HG03439 (cell line): ENCODE data around the gene LAD1.

ENCODE experiments used
- ATAC-seq: cut with Tn5 transposase; IDR thresholded peaks from one replicate; pipeline ENCODE4 v1.9.1; 2021; ENCODE audit warnings: mild to moderate bottlenecking, moderate library complexity; ENCODE audit not compliant: unreplicated experiment

The LAD1 gene

DNA sequence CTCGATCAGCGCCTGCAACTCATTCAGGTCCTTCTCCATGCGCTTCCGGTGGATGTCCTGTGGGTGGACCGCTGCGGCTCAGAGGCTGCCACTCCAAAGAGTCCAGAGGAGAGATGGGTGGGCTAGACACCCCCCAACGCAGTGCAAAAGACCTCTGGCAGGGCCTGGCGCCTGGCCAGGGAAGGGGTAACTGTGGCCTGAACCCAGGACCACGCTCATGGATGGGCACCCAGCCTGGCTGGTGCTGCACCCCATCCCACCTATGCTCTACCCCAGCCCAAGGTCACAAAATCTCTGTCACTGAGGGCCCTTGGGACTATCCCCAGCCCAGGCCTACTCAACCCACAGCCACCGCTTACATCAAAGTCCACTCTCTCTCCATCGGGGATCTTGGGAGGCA, 33.9 kb downstream of the LAD1 start:
- no peak for ATAC-seq

DNA sequence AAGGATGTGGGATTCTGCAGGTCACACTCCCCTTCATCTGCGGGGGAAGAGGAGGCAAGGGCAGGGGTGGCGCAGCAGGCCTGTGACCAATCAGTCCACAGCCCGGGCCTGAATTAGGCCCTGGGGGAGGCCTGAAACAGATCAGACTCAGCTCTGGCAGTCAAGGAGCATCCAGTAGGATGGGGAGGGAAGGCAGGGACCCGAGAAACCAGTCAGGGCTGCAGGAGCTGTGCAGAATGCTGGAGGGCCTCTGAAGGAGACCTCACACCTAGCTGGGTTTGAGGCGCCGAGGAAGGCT, 34.4 kb downstream of the LAD1 start:
- ATAC-seq = no peak

DNA sequence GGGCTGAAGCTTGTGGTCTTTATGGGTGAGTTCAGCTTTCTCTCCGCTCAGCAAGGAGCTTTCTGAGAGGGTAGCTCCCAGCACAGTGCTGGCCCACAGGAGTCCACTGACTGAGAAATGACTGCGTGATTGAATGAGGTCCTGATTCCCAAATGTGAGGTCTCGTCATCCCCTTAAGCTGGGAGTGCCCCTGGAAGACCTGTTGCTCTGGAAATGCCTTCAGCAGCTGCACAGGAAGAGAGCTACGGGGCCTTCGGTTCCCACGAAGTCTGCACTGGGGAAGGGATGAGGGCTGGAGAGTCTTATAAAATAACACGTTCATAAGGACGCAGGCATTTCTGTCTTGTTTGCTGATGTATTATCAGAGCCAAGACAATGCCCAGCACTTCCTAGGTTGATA, 35.7 kb downstream of the LAD1 start:
- no peak for ATAC-seq

DNA sequence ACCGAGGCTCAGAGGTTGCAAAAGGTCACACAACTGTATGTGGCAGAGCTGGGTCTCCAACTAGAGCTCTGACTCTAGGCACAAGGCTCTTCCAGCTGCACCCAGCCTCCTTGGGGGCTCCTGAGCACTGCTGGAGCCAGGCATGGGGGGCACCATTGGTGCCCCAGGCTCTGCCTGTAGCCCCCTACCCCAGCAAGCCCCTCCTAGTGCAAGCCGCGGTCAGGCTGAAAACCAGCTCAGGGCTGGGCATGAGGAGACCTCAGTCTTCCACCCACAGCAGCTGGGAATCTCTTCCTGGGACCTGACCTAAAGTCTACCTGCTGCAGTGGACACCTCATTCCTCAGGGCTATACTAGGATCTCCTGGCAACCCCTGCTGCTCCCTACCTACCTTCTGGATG, 36.2 kb downstream of the LAD1 start:
- no peak for ATAC-seq

DNA sequence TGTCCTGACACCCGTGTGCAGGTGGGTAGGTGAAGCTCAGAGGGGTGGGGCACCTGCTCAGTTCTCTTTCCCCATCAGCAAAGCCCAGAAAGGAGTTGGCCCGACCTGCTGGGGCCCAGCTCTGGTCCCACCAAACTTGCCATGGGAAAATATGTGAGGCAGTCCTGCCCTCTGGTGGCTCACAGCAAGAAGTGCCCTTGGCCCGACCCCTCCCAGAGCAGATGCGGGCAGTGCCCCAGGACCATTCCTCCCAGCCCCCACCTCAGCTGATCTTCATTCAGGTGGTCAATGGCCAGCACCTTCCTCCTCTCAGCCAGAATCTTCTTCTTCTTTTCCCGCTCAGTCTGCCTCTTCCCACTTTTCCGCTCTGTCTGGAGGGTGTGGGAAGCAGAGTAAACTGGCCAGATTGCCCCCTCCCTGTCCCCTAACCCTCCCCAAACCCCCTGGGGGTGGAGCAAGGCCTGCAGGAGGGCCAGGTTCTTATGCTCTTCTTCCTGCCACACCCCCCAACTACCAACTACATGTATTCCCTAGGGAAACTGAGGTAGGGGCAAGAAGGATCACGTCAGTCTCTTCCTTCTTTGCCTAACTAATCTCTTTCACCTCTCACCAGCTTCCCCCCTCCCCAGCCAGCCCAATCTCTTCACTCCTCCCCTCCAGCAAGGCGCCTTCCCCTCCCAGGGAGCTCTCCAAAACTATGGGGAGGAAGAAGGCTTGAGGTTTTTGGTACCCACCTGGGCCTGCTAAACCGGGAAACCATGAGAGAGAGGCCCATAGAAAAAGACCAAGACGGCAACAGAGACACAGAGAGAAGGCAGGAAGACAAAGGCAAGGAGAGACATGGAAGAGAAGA, 37.2 kb downstream of the LAD1 start:
- no peak for ATAC-seq

DNA sequence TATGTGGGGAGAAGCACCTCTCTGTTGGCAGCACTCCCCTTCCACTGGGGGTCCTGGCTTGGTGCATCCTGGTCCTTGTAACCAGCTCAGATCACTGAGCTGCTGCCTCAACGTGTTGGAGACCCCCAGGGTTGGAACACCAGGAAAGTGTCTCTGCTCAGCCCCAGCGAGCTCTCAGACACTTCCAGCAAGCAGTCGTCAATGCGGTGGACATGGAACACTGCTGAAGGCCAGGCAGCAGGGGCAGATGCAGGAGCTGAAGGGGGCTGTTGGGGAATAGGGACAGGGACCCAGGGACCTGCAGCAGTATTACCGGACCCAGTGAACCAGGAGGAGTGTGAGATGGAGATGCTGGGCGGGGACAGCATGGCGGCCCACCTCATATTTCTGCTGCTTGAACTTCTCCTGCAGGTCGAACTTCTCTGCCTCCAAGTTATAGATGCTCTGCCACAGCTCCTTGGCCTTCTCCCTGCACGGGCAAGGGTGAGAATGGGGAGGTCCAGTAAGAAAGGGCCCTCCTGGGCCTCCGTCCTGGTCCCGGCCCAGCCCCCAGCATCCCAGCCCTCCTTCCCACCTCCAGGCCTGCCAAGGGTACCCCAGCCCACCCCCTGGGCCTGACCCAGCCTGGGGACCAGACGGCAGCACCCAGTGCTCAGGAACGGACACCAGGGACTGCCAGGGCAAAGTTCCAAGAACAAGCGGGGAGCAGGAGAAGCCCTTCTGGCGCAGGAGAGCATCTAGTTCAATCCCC, 38.0 kb downstream of the LAD1 start:
- no peak for ATAC-seq

DNA sequence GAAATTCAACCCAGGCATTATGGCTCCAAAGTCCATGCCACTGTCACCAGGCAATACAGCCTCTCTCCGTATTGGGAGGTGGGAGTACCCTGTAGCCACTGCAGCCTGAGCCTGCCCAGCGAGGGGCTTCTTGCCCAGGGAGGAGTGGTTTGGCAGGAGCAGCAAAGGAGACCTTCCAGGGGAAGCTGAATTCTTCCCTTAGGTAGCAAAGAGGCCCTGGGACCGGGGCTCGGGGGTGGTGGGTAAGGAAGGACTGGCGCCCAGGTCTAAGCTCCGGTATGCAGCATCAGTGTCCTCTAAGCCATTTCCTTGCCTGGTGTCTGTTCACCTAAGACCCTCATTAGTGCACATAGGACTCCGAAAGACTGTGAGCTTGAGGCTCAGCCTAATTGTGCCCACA, 38.6 kb downstream of the LAD1 start:
- ATAC-seq = no peak

DNA sequence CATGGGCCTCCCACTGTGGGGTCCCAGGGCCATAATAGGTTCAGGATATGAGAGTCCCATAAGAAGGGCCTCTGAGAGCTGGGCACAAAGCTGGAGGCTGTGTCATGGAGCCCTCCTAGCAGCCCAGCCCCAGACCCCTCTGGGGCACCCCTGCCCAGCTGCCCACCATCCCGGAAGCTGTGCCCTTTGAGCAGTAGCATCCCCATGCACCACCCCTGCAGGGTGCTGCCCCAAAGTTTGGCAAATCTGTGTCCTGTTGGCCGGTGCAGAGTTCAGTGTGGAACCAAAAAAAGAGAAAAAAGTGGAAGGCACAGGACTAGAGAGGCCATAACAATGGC, 39.3 kb downstream of the LAD1 start:
- ATAC-seq = no peak

DNA sequence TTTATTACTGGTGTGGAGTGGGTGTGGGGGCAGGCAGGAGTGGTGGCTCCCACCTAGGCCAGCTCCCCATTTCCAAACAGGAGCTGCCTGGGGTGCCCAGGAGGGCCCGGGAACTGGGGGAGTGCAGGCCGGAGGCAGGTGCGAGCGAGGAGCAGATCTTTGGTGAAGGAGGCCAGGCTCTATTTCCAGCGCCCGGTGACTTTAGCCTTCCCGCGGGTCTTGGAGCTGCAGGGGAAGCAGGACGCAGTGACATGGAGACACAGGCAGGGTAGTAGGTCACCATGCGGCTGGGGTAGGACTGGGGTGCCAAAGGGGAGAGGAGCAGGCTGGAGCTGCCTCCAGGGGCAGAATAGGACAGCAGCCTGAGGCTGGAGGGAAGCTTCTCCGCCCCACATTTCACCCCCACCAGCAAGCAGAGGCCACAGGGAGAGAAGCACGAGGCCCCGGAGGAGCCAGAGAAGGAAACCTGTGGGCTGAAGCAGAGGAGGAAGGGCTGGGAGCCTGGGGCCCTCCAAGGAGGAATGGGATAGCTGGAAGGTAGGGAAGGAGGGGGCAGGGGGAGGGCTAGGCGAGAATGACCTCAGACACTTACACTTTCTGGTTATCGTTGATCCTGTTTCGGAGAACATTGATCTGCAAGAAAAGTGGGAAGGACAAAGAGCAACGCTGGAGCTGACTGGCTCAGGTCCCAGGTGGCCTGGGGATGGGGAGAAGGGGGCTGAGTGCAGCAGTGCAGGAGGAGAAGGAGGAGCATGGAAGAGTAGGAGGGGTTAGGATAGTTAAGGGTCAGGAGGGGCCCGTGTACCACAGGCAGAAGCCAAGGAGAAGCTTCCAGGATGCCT, 39.9 kb downstream of the LAD1 start:
- no peak for ATAC-seq

DNA sequence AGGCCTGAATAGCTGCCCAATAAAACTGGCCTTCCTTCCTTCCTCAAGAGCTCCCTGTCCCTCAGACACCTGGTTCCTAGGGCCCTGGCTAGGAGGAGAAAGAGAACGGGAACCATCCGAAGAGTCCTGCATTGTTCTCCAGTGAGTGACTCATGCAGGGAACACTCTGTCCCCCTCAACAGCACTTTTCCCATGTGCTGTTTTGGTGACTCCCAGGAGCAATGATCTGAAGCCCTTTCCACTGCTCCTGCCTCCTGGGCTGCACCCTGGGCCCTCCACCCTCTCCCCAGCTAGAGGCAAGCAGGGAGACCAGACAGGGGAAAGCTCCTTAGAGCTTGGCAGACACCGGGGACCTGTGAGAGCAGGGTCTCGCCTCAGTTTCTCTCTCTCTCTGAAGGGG, 40.5 kb downstream of the LAD1 start:
- no peak for ATAC-seq

DNA sequence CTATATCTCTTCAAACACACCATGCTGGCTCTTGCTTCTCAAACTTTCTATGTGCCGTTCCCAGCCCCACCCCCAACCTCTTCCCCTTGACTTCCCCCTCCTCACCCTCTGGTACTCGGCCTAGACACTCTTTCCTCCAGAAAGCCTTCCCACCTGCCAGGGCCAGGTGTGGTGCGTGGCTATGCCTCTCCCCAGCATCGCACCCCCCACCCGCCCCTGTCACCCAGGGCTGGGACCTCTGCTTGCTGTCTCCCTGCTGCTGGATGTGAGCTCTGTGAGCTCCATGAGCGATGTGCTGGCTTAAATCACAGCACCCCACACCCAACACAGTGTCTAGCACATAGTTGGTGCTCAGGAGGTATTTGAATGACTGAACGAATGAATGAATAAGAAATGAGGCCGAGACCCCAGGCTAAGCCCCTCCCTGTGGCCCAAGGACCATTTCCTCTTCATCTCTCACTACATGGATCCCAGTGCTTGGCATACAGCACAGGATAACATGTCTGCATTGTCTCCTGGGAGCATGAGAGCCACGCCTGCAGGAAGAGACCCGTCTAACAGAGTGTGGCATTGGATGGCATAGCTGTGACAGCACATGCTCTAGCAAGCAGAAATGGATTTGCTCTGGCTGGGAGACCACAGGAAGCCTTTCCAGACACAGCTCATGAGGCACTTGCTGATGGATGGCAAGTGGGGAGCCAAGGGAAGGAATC, 41.3 kb downstream of the LAD1 start:
- no peak for ATAC-seq

DNA sequence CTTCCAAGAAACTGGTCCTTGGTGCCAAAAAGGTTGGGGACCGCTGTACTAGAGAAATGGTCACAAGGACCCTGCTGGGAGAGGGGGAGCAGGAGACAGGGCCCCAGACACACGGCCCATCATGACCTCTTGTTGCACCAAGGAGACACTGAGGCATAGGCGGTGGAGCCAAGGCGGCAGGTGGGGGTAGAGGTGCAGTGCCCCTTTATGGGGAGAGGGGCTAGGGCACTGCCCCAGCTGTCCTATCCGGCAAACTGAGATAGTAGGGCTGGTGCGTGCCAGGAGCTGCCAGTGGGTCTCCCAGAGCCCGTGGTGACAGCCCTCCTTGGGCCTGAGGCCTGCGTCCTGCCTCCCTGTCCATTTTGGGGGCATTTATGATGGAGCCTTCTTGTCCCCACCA, 41.9 kb downstream of the LAD1 start:
- ATAC-seq = no peak

DNA sequence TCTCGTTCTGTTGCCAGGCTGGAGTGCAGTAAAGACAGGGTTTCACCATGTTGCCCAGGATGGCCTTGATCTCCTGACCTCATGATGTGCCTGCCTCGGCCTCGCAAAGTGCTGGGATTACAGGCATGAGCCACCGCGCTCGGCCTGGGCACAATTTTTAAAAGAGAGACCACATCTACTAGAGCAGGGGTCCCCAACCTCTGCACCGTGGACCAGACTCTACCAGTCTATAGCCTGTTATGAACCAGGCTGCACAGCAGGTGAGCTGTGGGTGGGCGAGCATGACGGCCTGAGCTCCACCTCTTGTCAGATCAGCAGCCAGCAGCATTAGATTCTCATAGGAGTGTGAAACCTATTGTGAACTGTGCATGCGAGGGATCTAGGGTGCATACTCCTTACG, 42.4 kb downstream of the LAD1 start:
- no peak for ATAC-seq

DNA sequence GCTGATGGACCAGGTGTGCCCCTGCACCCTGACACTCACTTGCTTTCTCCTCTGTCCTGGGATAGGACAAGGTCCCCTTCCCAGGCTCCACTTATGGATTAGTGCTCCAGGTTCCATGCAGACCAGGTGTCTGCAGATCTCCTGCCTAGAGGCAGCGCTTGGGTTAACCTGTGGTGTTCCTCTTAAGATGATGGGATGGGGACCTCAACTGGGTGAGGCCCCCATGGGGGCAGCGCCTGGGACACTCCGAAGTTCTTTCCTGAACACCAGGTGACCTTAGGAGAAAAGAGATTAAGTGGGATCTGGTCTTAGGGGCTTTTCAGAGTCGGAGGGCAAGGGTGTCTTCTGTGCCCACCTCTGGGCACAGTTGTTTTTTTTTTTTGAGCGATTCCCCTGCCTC, 42.9 kb downstream of the LAD1 start:
- no peak for ATAC-seq

DNA sequence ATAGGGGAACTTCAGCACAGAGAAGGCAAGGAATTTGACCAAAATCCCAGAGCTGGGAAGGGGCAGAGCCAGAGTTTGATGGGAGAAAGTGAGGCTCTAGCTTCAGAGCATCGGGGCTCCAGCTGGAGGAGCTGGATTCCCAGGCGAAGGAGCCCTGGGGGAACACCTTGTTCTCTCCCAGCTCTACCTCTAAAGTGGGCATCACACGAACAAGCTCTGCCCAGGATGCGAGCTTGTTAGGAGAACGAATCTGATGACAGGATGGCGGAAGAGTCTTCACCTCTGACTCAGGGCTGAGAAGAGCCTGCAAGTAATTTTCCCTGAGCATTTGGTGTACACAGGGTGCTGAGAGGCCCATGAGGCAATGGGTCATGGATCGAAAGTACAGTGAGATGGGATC, 43.7 kb downstream of the LAD1 start:
- ATAC-seq = no peak

DNA sequence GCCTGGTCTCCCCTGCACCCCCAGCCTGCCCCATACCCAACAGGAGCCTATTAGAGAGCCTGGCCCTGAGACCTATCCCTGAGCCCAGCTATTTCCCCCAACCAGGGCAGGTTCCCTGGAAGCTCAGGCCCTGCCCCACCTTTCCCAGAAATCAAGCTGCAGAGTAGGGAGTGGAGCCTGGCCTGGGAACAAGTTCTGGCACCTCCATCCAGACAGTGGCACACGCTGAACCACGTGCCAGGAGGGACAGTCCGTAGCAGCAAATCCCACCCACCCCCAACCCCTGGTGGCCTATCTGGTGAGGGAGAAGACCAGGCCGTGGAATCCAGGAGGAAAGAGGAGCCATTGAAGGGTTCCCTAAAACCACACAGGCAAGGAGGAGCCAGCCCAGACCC, 44.2 kb downstream of the LAD1 start:
- ATAC-seq = no peak

DNA sequence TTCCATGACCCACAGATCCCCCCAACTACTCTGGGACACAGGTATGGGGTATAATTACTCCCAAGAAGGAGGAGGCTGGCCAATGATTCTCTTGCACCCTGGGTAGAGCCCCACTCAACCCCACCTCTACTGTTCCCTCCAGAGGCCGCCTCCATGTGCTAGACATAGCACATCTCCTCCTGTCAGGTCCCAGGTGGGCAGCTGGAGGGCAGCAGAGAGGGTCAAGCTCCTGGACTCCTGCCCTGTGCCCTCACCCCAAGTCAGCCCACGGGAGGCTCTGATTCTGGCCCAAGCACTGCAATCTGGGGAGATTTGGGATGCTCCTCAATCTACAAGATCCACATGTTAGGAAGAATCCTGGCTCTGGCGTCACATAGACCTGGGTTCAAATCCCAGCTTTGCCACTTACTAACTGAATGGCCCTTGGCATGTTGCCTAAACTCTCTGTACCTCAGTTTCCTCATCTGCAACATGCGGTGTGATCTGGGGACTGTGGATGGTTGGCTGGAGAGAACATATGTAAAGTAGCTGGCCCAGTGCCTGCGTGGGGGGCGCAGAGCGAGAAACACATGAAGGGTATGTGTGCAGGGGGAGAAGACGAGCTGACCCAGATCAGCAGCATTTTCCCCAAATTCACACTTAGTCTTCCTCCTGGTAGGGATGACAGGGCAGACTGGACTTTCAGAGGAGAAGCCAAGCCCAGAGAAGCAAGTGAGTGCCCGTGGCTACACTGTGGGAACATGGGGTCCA, 44.8 kb downstream of the LAD1 start:
- no peak for ATAC-seq

DNA sequence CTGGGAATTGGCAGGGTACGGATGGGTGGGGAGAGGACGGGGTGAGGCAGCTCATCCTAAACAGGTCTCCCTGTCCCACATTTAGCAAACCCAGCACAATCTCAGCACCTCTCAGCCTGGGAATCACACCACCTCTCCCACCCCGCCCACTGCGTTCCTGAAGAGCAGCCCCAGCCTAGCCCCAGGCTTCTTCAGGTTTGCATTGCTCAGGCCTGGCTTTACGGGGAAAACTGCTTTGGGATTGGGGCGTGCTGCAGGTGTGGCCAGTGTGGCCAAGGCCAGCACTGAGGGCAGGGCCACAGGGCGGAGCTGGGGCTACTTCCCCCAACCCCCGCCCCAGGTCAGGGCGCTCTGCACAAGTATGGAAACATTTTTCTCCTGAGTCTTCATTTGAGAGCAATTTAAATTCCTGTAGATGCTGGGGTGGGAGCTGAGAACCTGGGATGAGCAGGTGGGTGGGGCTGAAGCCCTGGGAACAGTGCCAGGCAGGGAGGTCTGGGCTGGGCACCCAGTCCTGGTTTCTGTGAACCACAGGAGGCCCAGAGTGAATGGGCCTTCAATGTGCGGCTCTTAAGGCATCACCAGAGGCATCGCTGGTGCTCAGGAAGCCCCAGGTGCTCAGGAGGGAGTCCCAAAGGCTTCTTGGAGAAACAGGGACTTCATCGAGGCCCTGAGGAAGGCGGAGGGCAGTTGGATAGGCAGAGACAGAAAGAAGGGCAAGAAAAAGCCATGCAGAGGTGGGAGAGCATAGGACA, 45.8 kb downstream of the LAD1 start:
- no peak for ATAC-seq

DNA sequence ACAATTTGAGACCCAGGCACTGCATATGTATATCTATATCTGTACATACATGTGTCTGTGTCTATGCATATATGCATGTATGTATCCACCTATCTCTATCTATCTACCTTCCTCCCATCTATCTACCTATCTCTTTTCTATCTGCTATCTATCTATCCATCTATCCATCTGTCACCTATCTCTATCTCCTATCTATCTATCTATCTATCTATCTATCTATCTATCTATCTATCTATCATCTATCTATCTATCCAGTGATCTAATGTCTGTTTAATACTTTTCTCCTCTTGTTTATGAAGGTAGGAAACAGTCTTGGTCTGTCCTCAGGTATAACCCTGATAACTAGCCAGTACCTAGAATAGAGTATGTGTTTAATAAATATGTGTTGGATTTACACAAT, 47.5 kb downstream of the LAD1 start:
- ATAC-seq = no peak

DNA sequence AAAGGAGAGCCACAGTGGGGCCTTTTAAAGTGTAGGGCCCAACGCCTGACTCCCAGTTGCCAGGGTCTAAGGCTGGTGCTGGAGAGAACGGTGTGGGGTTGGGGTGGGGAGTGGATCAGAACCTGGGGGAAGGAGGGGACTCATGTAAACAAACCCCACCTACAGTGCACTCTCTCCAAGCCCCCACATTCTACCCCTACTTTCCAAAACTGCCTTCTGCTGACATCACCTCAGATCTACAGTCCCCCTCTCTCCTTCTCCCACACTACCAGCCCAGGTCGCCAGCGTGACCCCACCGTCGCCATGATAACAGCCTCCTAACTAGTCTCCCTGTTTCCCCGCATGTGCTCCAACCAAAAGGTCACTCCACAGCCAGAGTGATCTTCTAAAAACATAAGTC, 48.2 kb downstream of the LAD1 start:
- no peak for ATAC-seq
